Colonic mucosa (tissue), 4 donors: ENCODE results near the gene COL6A2. TPM values are rescaled to one million over a fixed set of nuclear protein-coding genes. Genes with fewer than 3 reads are reported as not detected.

Experiments
- DNase-seq: peaks from one replicate; pipeline ENCODE4 v3.0.0-alpha.2; 2020
- H3K27ac ChIP-seq: fragments of 200-600 bp; one replicate; pipeline ENCODE4 v1.8.0; 2021
- H3K27me3 ChIP-seq: fragments of 200-600 bp; one replicate; pipeline ENCODE4 v1.8.0; 2021
- H3K36me3 ChIP-seq: fragments of 200-600 bp; one replicate; pipeline ENCODE4 v1.8.0; 2021
- H3K4me1 ChIP-seq: fragments of 200-600 bp; one replicate; pipeline ENCODE4 v1.8.0; 2021; ENCODE audit warnings: mild to moderate bottlenecking
- H3K4me3 ChIP-seq: fragments of 200-600 bp; one replicate; pipeline ENCODE4 v1.8.0; 2021
- H3K9ac ChIP-seq, 2 donors: one replicate each; pipeline ENCODE4 v1.7.0; 2013; ENCODE audit warnings: control low read depth in 2 of 2, low read depth in 2 of 2, low read length in 2 of 2
- H3K9me3 ChIP-seq: fragments of 200-600 bp; one replicate; pipeline ENCODE4 v1.8.0; 2021
- CTCF ChIP-seq: fragments of 200-600 bp; IDR thresholded peaks from one replicate; pipeline ENCODE4 v1.8.0; 2022; ENCODE audit warnings: antibody characterized with exemption, mild to moderate bottlenecking
- intact Hi-C: fragments of 100-400 bp; cut with DNase I; formaldehyde crosslinking; loops from one replicate; pipeline ENCODE4 v1.14.1; 2022
- total RNA-seq, 2 donors: library from RNA; stranded (reverse); fragmentation: NEBNext Ultra II Directional in 1 of 2; extraction: Animal tissue kit (Norgen Biotek cat#: 25700) in 1 of 2; gene quantifications; one replicate each; pipeline ENCODE4 v1.2.1, GENCODE V29; 2021
- donor health status: healthy.
- donor health status: DM: no; HTN: no; CAD: no.
- donor health status: DM: no; HTN: no; CAD: no.

Gene COL6A2
- total RNA-seq, 2 donors from 2014 or later = 55.7 to 190 TPM

DNA sequence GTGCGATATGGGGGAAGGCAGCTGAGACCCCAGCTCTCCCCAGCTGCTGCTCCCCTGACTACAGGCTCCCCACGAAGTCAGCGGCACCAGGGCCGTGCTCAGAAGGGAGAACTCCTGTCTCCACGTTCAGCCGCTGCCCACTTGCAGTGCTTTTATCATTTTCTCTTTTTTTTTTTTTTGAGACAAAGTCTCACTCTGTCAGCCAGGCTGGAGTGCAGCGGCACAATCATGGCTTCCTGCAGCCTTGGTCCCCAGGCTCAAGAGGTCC is 58.4 kb downstream of the COL6A2 start:
- H3K9ac ChIP-seq = no peak overlapping the region
- no peak overlapping the region for H3K4me3 ChIP-seq
- TF ChIP-seq CTCF = no peak
- no peak for DNase-seq
- no peaks in the 10 kb centered on the region for H3K4me1 ChIP-seq
- intact Hi-C loops = no loop called here
- H3K36me3 ChIP-seq = no peaks in the 10 kb centered on the region
- H3K9me3 ChIP-seq = no peaks in the 10 kb centered on the region
- no peak overlapping the region for H3K27ac ChIP-seq
- no peaks in the 10 kb centered on the region for H3K27me3 ChIP-seq

DNA sequence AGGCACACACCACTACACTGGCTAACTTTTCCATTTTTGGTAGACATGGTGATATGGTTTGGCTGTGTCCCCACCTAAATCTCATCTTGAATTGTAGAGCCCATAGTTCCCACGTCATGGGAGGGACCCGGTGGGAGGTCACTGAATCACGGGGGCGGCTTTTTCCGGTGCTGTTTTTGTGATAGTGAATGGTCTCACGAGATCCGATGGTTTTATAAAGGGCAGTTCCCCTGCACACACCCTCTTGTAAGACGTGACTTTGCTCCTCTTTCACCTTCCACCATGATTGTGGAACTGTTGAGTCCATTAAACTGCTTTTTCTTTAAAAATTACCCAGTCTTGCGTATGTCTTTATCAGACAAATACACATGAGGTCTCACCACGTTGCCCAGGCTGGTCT is 58.8 kb downstream of the COL6A2 start:
- Histone ChIP-seq H3K9me3 (no peaks in the 10 kb centered on the region), H3K36me3 (no peaks in the 10 kb centered on the region), H3K27me3 (no peaks in the 10 kb centered on the region), H3K4me1 (no peaks in the 10 kb centered on the region), H3K27ac (no peak overlapping the region), H3K9ac (no peak overlapping the region), H3K4me3 (no peak overlapping the region)
- no peak for DNase-seq
- no peak for TF ChIP-seq CTCF
- intact Hi-C loops = no loop called here

DNA sequence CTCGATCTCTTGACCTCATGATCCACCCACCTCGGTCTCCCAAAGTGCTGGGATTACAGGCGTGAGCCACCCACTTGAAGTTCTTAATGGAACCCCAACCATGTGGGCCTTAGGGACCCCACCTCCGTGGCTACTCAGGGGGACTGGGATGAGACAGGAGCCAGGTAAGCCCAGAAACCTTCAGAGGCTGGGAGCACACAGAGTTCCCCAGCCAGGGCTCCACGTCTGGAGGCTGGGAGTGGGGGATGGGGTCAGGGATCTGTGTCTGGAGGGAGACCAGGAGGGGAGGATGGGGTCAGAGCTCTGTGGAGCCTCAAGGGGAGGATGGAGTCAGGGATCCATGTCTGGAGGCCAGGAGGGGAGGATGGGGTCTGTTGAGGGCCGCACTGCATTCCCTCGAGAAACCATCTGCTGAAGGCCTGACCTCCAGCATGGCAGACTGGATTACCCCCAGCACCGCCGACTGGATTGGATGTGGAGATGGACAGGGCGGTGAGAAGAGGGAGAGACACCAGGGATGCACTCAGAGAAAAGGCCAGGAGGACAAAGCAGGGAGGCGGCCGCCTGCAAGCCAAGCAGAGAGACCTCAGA is 59.6 kb downstream of the COL6A2 start:
- no peak overlapping the region for H3K27ac ChIP-seq
- H3K9ac ChIP-seq = no peak overlapping the region
- intact Hi-C loops = no loop called here
- no peaks in the 10 kb centered on the region for H3K4me1 ChIP-seq
- no peak for DNase-seq
- no peaks in the 10 kb centered on the region for H3K36me3 ChIP-seq
- no peak overlapping the region for H3K4me3 ChIP-seq
- no peak for TF ChIP-seq CTCF
- no peaks in the 10 kb centered on the region for H3K9me3 ChIP-seq
- H3K27me3 ChIP-seq = no peaks in the 10 kb centered on the region

GRCh38 chr21:46157987-46158451 is 60.1 kb downstream of the COL6A2 start:
- no peaks in the 10 kb centered on the region for H3K4me1 ChIP-seq
- no peaks in the 10 kb centered on the region for H3K9me3 ChIP-seq
- H3K9ac ChIP-seq = no peak overlapping the region
- no peaks in the 10 kb centered on the region for H3K27me3 ChIP-seq
- H3K27ac ChIP-seq = no peak overlapping the region
- H3K4me3 ChIP-seq = no peak overlapping the region
- no peak for DNase-seq
- H3K36me3 ChIP-seq = no peaks in the 10 kb centered on the region
- intact Hi-C loops = no loop called here
- no peak for TF ChIP-seq CTCF

- intact Hi-C loops = no loop called here
- no peaks in the 10 kb centered on the region for H3K36me3 ChIP-seq
- no peak for DNase-seq
Observed at GRCh38 chr21:46158666-46159300, 60.9 kb downstream of the COL6A2 start.

More at GRCh38 chr21:46158666-46159300, 60.9 kb downstream of the COL6A2 start:
- H3K27me3 ChIP-seq = no peaks in the 10 kb centered on the region
- H3K9me3 ChIP-seq = no peaks in the 10 kb centered on the region
- no peak overlapping the region for H3K27ac ChIP-seq
- no peak for TF ChIP-seq CTCF
- no peak overlapping the region for H3K4me3 ChIP-seq
- no peaks in the 10 kb centered on the region for H3K4me1 ChIP-seq
- H3K9ac ChIP-seq = no peak overlapping the region
